NCI-H2196 treated with DMSO at 0.1 percent for 48 hours (cell line): ENCODE data around the gene RSPO3.

ENCODE experiments used
- DNase-seq: peaks from one replicate; lab custom pipeline; 2025; ENCODE audit not compliant: unreplicated experiment; lab: John Stamatoyannopoulos, UW

Gene RSPO3

DNA sequence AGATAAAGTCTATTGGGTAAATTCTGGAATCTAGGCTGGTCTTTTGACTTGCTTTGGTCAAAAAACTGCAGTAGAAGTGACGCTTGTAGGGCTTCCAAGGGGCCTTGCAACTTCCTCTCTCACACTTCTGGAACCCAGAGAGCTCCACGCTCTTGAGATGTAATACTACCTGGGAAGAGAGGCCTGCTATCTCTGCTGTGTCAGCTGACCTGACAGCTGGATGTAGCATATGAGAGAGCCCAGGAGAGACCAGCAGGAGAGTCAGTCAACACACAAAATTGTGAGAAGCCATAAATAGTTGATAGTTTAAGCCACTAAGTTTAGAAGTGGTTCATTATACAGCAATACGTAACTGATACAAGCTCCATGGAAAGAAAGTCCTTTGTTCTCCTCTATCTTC is 7.8 kb upstream of the RSPO3 start:
- DNase-seq = no peak

DNA sequence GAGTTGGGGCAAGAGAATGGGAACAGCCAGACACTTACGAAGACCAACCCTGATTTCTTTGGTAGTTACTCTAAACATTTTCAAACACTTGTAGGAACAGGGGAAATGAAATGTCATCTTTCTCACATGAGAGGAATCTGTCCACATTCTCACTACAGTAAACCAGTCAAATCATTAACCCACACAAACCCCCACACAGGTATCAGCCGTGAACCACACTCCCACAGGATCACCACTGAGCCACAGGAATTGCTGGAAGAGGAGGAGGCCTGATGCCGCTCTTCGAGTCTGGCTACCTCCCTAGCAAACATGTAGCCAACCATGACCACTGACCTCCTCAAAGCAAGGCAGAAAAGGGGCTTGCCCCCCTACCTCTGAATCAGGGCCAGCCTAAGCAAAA is 6.9 kb upstream of the RSPO3 start:
- no peak for DNase-seq

DNA sequence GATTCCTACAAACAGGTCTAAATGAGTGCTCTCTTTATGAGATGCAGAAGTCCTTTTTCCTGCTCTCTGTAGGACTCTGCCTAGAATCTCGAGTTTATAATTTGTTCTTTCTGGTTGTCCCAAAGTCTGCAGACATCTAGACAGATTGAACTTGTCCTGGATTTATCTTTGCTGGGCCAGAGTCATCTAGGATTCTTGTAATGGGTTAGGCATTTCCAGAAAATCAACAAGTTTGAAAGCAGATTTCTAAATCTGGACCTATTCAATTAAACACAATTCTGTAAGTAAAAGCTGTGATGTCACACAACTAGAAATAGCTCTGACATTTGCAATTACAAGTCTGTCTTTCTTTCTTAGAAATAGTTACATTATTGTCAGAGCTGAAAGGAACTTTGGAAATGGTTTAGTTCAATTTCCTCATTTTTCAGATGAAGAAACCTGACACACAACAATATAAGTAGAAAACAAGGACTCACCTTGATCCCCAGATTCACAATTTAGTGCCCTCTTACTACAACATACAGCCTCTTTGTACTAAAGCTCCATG is 4.2 kb upstream of the RSPO3 start:
- DNase-seq = no peak

DNA sequence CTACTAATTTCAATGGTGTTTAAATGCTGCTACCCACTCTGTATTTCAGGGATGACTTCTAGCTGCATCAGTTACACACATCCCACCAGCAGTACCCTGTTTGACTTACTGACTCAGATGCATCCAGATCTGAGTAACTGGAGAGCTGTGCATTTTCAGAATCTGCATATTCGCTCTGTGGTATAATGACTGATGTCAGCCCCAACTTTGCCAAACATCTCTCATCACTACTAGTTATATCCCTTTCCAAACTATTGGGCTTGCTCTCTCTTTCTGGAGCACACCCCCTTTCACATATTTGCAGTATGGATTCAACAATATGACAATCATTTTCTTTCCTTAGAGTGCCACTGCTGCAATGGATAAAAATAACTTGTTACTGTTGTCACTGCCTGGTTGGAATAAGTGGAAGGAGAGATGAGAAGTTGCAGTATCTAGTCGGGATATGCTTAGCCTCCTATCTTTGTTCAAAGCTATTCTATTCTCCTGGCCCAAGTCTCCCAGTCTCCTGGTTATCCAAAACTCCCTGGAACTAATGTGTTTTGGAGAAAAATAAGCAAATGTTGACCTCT is 3.3 kb upstream of the RSPO3 start:
- no peak for DNase-seq

DNA sequence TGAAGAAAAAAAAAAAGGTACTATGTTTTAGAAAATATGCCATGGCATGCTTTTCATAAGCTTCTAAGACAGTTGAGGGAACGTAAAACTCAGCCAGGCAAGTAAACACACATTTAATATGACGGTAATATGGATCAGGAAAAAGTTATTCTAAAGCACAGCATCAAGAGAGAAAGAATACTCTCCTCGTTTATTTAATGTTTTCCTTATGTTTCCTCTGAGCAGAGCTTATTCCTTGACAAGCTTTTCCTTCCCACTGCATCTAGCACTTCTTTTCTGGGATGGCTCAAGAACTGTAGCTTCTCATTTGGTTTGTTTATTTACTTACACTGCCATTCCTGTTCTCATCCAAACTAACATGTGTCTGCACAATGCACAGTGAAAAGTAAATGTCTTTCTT is 2.7 kb upstream of the RSPO3 start:
- no peak for DNase-seq

DNA sequence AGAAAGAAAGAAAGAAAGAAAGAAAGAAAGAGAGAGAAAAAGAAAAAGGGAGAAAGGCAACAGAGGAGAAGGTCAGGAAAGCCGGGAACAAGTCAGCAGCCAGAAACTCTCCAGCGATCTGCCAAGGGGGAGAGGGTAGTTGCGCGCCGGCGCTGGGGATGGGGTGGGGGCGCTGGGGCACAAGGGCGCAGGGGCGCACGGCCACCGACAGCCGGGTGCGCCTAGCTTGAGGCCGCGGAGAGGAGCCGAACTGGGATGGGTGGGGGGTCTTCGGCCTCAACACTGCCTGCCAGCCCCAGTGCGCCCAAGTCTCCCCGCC is 533 bp upstream of the RSPO3 start:
- DNase-seq = no peak

DNA sequence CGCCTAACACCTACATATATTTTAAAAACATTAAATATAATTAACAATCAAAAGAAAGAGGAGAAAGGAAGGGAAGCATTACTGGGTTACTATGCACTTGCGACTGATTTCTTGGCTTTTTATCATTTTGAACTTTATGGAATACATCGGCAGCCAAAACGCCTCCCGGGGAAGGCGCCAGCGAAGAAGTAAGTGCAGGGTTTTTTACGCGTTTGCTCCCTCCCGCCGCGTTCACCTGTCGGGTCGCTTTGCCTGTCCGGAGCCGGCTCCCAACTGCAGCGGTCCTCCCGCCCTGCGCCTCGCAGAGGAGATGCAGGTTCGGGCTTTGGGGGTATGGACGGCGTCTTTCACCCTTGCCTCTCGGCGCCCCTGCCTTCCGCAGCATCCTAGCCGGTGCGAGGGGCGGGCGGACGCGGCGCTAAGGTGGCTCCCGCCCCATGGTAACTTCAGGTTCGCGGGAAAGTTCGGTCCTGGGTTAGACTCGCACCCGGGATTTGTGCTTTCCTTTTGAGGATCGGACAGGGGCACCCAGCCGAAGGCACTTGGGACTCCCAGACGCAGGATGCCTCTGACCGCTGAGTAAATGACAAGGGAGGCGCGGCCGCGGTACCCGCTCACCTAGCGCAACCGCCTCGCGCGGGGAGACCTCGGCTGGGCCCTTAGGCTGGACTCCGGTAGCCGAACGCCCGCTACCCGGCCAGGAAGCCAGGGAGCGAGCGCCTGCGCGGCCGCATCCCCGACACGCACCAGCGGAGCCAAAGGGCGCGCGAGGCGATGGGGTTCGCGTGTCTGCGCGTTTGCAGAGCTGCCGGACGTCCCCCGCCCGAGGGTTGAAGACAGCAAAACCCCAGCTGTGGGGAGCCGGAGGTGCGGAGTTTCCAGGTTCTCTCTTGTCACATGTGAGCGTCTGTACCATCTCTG is 891 bp downstream of the RSPO3 start:
- no peak for DNase-seq

DNA sequence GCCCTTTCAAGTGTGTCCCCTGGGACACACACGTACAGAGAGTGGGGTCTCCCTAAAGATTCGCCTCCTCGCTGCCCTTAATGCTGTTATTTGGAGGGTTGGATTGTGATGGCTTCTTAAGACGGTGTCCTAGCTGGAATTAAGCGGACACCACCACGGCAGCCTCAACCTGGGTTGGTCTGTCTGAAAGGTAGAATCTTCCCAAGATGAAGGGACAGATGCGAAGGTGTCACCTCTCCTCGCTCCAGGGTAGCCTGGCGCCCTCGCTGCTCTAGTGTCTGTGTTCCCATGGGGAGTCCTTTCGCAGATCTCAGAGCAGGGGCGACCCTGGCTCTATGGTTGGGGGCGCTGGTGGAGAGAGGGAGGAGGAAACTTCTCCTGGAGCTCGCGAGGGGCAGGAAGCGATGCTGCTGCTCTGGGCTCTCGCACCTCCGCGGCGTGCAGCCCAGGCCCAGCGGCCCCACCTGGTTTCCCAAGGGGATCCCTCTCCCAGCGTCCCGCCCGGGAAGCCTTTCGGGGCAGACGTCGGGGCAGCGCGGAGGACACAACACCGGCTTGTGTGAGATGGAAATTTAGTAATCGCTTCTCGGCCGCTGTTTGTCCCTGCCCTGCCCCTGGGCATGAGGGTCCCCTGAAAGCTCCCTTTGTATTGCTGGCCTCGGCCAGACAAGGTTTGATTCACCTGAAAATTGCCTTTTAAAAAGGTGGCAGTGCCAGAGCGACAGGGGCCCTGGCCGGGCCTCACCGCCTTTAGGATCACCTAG is 1.7 kb downstream of the RSPO3 start:
- DNase-seq = no peak

DNA sequence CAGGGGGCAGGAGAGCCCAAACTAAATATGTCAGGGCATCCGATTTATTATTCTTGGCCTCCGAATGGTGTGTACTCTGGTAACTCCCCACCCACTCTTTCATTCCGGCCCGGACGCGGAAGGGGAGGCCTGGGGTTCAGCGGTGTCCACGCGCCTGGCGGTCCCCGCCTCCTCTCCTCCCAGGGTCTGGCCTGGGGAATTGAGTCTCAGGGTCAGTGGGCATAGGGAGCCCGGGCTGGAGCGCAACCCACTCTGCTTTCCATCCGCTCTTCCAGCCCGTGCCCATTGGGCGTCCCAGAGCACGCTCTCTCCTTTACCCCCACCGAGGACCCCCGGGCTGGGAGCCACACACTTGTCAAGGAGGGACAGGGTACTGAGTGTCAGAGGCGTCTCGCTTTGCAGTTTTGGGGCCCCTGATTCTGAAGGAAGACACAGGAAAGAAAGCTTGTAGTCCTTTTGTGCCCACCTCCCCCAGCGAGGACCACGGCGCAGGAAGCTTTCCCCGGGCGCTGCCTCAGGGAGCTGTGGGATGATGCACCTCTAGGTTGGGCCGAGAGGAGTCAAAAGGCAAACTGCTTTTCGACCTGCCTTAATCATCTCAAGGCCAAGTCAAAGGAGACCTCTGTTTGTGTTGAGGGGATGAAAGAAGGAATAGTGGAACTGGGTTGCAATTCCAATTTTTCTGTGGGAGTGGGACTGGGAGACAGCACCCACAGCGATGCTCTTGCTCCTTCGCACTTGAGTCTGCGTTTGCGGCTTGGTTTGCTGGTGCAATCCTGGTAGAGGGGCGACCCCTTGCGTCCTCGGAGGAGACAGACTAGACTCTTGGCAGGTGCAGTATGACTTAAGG is 2.5 kb downstream of the RSPO3 start:
- DNase-seq = no peak

DNA sequence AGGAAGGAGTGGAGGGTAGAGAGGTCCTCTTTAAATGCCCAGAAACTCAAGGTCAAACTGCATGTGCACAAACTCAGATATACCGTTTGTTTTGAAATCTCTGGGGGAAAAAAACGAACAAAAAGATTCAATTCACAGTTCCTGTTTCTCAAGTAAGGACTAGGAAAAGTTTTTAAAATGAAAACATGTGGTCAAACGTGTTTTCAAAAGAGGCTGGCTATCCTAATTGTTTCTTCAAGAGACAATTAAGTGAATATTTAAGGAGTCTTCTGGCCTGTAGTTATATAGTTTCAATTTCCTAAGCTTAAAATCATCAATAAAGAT is 3.1 kb downstream of the RSPO3 start:
- DNase-seq = no peak

DNA sequence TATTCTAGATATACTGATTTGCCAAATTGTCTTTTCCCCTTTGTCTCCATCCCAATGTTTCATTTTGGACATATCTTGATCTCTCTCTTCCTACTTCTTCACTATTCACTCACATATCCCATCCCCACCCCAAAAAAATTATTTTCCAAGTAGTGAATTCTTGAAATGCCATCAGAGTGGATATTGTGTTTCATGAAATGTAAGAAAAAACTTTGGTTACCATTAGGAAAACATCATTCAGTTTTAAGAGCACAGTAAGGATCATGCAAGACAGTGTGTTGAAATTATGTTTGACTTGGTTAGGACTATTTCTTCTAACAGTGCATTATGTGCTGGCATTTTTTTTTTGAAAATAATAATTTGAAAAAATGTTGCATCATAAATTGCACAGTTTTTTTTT is 5.7 kb downstream of the RSPO3 start:
- DNase-seq = no peak

DNA sequence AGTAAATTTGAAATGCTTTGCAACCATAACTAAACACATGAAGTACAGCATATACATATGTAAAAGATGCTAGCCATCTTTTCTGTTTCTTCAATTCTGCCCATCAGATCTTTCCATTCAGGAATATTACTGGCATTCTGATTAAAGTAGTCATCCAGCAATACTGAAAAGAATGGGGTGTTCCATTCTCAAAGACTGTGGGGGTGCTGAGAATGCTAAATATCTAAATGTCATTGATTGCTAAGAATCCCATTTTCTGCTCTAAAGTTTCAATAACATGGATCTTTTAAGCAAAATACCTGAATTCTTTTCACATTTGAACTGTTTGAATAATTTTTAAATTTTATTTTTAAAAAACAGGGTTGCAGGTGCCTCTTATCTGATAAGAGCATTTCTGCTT is 6.2 kb downstream of the RSPO3 start:
- no peak for DNase-seq

DNA sequence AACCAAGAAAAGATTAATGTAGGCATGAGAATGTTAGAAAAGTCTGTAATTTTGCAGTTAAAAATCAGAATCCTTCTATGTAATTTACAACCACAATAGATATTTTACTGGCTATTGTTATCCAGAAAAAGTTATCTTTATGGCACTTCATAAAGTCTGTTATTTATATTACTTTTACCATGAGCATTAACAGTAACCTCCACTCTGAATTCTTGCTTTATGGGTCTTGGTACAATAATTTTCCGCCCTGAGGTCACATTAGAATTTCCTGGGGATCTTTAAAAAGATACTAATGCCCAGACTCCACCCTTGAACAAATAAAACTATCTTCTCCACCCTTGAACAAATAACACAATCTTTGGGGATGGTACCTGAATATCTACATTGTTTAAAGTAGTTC is 9.6 kb downstream of the RSPO3 start:
- DNase-seq = no peak

DNA sequence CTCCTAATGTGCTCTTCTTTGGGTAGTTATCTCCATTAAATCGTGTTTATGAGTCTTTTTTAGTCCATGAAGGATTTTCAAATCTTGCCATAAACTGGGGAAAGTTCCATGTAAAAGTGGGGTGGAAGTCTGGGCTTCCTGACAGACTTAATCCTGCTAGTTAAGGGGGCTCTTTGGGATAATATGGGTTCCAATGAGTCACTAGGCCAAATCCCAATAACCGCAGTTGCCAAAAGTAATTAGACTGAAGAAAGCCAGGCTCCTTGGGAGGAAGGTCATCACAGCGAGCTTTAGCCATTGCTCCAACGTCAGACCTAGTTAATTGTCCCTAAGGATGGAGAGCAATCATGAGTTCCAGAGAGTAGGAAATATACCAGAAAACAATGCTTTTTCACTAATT is 10.8 kb downstream of the RSPO3 start:
- no peak for DNase-seq

DNA sequence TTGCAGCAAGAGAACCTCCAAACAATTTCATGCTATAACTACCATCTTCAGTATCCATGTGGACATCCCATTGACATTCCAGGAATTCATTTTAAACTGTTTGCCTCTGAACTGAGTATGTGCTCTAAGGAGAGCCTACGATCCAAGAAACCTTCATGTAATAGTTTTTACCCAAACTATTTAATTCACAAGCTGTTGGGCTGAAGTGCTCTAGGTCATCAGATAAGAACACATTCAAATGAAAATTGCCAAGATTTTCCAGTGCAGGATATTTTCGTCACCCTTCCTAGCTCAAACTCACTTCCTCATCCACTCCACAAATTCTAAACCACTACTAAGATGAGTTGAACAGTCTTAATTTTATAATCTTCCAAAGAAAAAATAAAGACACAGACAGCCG is 12.8 kb downstream of the RSPO3 start:
- no peak for DNase-seq

DNA sequence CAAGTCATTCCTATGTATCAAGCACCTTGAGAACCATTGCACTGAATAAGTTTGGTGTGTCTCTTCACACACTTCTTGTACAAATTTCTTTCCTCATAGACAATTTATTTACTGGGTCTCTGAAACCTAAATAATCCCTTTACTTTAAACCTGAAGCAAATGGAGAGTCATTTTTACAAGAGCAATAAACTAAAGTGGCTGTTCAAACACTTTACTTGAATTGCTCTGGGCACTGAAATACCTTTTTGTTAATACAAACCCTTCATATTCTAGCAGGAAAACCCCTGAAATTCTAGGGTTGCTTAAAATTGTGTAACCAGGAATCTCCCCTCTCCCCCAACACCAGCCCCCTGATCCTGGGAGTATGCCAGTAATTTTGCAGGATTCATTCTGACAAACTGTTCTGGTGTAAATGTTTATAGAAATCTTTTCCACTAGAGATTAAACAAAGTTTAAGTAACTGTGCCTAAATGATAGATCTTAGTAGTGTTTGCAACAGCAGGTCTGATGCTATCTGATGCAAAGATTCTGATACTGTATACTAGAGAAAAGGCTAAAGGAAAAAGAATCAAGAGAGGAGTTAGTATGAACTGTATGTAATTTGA is 13.4 kb downstream of the RSPO3 start:
- DNase-seq = no peak

DNA sequence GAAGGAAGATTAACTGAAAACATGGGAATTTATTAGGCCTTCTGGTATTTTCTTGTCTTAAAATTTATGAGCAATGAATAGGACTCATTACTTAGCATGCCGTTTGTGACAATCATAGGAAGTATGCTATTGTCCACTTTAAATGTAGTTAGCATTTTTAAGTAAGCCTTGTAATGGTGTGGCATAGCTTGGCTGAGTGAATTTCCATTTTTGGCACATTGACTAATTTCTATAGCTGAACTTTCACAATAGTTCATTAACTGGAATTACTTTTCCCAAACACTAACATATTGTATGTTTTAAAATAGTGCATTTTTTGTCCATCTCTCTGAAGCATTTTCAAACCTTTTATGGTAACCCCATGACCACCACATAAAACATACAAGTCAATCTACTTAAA is 15.7 kb downstream of the RSPO3 start:
- DNase-seq = no peak

DNA sequence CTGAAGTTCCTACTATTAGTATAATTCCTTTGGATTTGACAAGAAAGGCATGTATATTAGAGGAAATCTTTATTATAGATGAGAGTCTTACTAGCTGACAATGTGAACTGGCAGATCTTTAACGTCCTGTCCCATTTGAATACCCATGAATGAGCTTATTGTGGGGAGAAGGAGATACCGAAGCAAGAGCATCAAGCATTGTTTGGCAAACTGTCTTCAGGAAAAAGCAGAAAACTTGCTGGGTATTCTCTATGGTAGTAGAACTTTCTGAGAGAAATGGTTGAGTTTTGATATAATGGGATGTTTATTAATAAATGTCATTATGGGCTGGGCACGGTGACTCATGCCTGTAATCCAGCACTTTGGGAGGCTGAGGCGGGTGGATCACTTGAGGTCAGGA is 18.3 kb downstream of the RSPO3 start:
- no peak for DNase-seq

DNA sequence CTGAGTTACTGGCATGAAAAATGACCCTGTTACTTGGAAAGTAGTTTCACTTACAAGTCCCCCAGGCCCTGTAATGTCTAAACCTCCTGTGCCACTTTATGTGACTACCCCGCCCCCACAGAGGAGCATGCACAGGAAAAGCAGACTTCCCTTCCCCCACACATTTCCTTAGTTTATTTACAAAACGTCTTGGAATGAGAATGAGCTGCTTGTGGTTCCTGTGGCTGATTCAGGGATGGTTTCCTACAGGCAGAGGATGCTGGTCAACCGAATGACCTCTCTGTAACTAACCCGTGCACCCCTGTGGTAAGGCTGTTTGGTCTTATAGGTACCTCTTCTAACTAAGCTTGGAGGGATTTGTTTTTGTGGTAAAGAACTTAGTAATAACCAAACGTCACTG is 28.5 kb downstream of the RSPO3 start:
- no peak for DNase-seq

DNA sequence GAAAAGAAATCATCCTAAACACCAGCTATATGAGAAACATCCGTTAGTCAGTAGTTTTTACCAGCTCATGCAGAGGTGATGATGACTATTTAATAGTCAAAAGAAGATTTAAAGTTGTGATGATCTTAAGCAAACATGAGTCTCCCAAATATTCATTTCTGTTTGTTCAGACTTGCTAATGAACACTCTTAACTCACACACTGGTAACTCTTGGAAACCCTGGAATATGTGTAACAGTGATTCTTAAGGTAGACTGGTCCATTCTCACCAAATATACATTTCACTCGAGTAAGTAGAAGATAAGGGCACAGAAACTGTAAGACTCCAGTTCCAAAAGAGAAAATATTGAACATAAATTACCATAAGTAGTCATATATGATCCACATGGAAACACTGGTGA is 29.1 kb downstream of the RSPO3 start:
- no peak for DNase-seq

DNA sequence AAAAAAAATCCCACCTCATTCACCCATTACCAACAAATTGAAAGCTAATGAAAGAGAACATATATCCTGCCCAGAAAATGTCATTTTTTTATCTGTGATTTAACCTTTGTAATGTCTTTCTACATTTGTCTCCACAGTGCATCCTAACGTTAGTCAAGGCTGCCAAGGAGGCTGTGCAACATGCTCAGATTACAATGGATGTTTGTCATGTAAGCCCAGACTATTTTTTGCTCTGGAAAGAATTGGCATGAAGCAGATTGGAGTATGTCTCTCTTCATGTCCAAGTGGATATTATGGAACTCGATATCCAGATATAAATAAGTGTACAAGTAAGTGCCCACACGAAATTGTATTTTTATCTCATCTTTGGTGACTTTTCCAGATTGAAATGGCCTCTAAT is 30.0 kb downstream of the RSPO3 start:
- DNase-seq = no peak
